ENCODE data around the gene ABCA13. TPM values are rescaled to one million over a fixed set of nuclear protein-coding genes. Genes with fewer than 3 reads are reported as not detected.

Gene ABCA13
- total RNA-seq, 2 donors from 2014 or later = not detected

- DNase-seq = no peak
- Mint-ChIP-seq H3K27me3 (ENCODE audit: low read depth) (peaks cover 17% of the 10 kb centered on the region), H3K9me3 (peaks cover 0 to under 1% of the 10 kb centered on the region in 2 donors), H3K4me1 (ENCODE audit: low read depth) (no peaks in the 10 kb centered on the region), H3K4me3 (no peak overlapping the region), H3K27ac (no peak overlapping the region), H3K36me3 (ENCODE audit: insufficient read depth in 2 of 2) (no peaks in the 10 kb centered on the region)
- ATAC-seq (replicated peaks in 1 of 2) = no peak
Measured at GRCh38 chr7:48262606-48263310, 91.5 kb downstream of the ABCA13 start.

GRCh38 chr7:48263311-48263650 lies 92.0 kb downstream of the ABCA13 start:
- Mint-ChIP-seq H3K27me3 (ENCODE audit: low read depth) (peaks cover 17% of the 10 kb centered on the region), H3K36me3 (ENCODE audit: insufficient read depth in 2 of 2) (no peaks in the 10 kb centered on the region), H3K9me3 (no peaks in the 10 kb centered on the region), H3K27ac (no peak overlapping the region), H3K4me1 (ENCODE audit: low read depth) (no peaks in the 10 kb centered on the region), H3K4me3 (no peak overlapping the region)
- no peak for ATAC-seq (replicated peaks in 1 of 2)
- no peak for DNase-seq

DNA sequence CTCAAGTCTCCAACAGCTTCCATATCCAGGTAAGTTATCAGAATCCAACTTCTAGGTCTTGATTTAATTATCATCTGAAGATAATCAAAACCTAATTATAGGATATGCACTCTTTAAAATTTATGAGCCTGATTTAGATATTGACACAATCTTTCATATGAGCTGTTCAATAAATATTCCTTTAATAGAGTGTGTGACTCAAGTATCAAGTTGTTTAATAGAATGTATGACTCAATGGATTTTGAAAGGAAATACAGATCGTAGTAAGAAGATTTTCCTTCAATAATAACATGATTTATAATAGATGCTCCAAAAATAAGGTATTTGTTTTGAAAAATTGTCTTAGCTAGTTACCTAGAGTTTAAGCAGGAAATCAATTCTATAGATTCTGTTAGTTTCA lies 97.8 kb downstream of the ABCA13 start:
- H3K4me3 Mint-ChIP-seq = no peak overlapping the region
- no peaks in the 10 kb centered on the region for H3K9me3 Mint-ChIP-seq
- no peaks in the 10 kb centered on the region for H3K4me1 Mint-ChIP-seq (ENCODE audit: low read depth)
- ATAC-seq (replicated peaks in 1 of 2) = no peak
- no peaks in the 10 kb centered on the region for H3K36me3 Mint-ChIP-seq (ENCODE audit: insufficient read depth in 2 of 2)
- DNase-seq = no peak
- H3K27me3 Mint-ChIP-seq (ENCODE audit: low read depth) = peaks cover 27% of the 10 kb centered on the region
- no peak overlapping the region for H3K27ac Mint-ChIP-seq

DNA sequence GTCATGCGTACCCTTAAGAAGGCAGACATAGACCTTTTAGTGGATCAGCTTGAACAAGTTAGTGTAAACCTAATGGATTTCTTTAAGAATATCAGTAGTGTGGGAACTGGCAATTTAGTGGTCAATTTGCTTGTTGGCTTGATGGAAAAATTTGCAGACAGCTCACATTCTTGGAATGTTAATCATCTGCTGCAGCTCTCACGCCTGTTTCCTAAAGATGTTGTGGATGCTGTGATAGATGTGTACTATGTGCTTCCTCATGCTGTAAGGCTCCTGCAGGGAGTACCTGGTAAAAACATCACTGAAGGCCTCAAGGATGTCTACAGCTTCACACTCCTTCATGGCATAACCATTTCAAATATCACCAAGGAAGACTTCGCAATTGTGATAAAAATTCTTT lies 103.4 kb downstream of the ABCA13 start:
- H3K27me3 Mint-ChIP-seq (ENCODE audit: low read depth) = peaks cover 21% of the 10 kb centered on the region
- DNase-seq = no peak
- H3K27ac Mint-ChIP-seq = no peak overlapping the region
- no peak for ATAC-seq (replicated peaks in 1 of 2)
- H3K4me3 Mint-ChIP-seq = no peak overlapping the region
- H3K9me3 Mint-ChIP-seq = no peaks in the 10 kb centered on the region
- H3K36me3 Mint-ChIP-seq (ENCODE audit: insufficient read depth in 2 of 2) = no peaks in the 10 kb centered on the region
- H3K4me1 Mint-ChIP-seq (ENCODE audit: low read depth) = peaks cover 24% of the 10 kb centered on the region

GRCh38 chr7:48279420-48279819 lies 108.2 kb downstream of the ABCA13 start:
- ATAC-seq (replicated peaks in 1 of 2) (no peak), DNase-seq (no peak)
- H3K36me3 Mint-ChIP-seq (ENCODE audit: insufficient read depth in 2 of 2) = no peaks in the 10 kb centered on the region
- no peaks in the 10 kb centered on the region for H3K9me3 Mint-ChIP-seq
- H3K27ac Mint-ChIP-seq = no peak overlapping the region
- H3K27me3 Mint-ChIP-seq (ENCODE audit: low read depth) = peaks cover 57% of the 10 kb centered on the region
- peaks cover 37% of the 10 kb centered on the region for H3K4me1 Mint-ChIP-seq (ENCODE audit: low read depth)
- no peak overlapping the region for H3K4me3 Mint-ChIP-seq

GRCh38 chr7:48280100-48280499 lies 108.8 kb downstream of the ABCA13 start:
- H3K27ac Mint-ChIP-seq = no peak overlapping the region
- no peak overlapping the region for H3K4me3 Mint-ChIP-seq
- no peaks in the 10 kb centered on the region for H3K9me3 Mint-ChIP-seq
- peaks cover 55% of the 10 kb centered on the region for H3K27me3 Mint-ChIP-seq (ENCODE audit: low read depth)
- ATAC-seq (replicated peaks in 1 of 2) = peak; percentile 89 to 93
- peak in 1 of 2 donors; percentile 24 for DNase-seq
- H3K4me1 Mint-ChIP-seq (ENCODE audit: low read depth) = peaks cover 37% of the 10 kb centered on the region
- H3K36me3 Mint-ChIP-seq (ENCODE audit: insufficient read depth in 2 of 2) = no peaks in the 10 kb centered on the region

DNA sequence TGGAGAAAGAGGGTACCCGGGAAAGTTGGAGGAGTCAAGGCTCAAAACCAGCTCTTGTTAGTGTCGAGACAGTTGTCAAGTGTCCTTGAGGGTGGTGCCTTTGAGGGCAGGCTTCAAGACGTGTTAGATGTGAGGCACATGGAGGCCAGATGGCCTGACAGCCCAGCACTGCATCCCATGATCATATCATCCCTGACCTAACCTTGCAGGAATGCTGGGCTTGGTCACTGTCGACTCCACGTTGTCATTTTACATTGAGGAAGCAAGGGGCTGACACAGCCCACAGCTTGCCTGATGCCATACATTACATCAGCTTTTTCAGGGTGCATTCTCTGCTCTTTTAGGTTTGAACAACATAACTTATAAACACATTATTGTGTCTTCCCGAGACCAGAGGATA lies 114.1 kb downstream of the ABCA13 start:
- H3K4me3 Mint-ChIP-seq = no peak overlapping the region
- ATAC-seq (replicated peaks in 1 of 2) (no peak), DNase-seq (no peak)
- H3K27me3 Mint-ChIP-seq (ENCODE audit: low read depth) = peaks cover 66% of the 10 kb centered on the region
- peaks cover 8% of the 10 kb centered on the region for H3K4me1 Mint-ChIP-seq (ENCODE audit: low read depth)
- no peaks in the 10 kb centered on the region for H3K36me3 Mint-ChIP-seq (ENCODE audit: insufficient read depth in 2 of 2)
- H3K9me3 Mint-ChIP-seq = no peaks in the 10 kb centered on the region
- H3K27ac Mint-ChIP-seq = no peak overlapping the region

- Mint-ChIP-seq H3K27ac (no peak overlapping the region), H3K27me3 (ENCODE audit: low read depth) (peaks cover 63% of the 10 kb centered on the region), H3K4me3 (no peak overlapping the region), H3K36me3 (ENCODE audit: insufficient read depth in 2 of 2) (no peaks in the 10 kb centered on the region), H3K4me1 (ENCODE audit: low read depth) (no peaks in the 10 kb centered on the region), H3K9me3 (no peaks in the 10 kb centered on the region)
- DNase-seq (no peak), ATAC-seq (replicated peaks in 1 of 2) (no peak)
Measured at GRCh38 chr7:48286836-48287235, 115.6 kb downstream of the ABCA13 start.

- H3K27me3 Mint-ChIP-seq (ENCODE audit: low read depth) = peaks cover 50% of the 10 kb centered on the region
- H3K9me3 Mint-ChIP-seq = no peaks in the 10 kb centered on the region
- no peak overlapping the region for H3K27ac Mint-ChIP-seq
- no peaks in the 10 kb centered on the region for H3K36me3 Mint-ChIP-seq (ENCODE audit: insufficient read depth in 2 of 2)
- H3K4me3 Mint-ChIP-seq = no peak overlapping the region
- DNase-seq (no peak), ATAC-seq (replicated peaks in 1 of 2) (no peak)
- H3K4me1 Mint-ChIP-seq (ENCODE audit: low read depth) = peaks cover 15% of the 10 kb centered on the region
Measured at GRCh38 chr7:48289656-48290055, 118.4 kb downstream of the ABCA13 start.

- no peak for DNase-seq
- Mint-ChIP-seq H3K4me3 (no peak overlapping the region), H3K9me3 (no peaks in the 10 kb centered on the region), H3K36me3 (ENCODE audit: insufficient read depth in 2 of 2) (no peaks in the 10 kb centered on the region), H3K27me3 (ENCODE audit: low read depth) (peaks cover 47% of the 10 kb centered on the region), H3K27ac (no peak overlapping the region), H3K4me1 (ENCODE audit: low read depth) (peaks cover 17% of the 10 kb centered on the region)
- ATAC-seq (replicated peaks in 1 of 2) = peak in 1 of 2 donors; percentile 43
Measured at GRCh38 chr7:48292949-48293348, 121.7 kb downstream of the ABCA13 start.

DNA sequence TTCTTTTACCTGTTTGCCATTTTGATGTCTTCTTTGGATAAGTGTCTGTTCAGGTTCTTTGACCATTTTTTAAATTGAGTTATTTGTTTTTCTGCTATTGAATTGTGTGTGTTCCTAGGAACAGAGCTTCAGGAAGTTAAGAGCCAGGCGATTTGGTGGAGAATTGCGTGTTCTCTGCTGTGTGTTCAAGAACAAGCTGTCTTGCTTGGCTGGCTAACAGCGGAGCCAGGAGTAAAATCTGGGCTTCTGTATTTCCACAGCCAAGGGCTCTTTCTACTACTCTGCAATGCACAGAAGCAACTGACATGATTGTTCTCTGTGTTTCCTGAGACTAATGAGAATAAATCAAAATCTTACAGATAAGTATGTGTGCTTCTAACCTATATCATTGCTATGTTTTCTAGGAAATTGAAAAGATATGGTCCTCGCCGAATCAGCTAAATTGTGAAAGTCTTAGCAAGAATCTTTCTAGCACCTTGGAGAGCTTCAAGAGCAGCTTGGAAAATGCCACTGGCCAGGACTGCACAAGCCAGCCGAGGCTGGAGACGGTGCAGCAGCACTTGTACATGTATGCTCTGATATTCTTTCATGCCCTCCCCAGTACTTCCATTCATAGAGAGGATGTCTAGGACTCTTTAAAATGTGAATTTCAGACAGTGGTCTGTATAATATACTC lies 124.2 kb downstream of the ABCA13 start:
- ATAC-seq (replicated peaks in 1 of 2) (no peak), DNase-seq (no peak)
- no peak overlapping the region for H3K4me3 Mint-ChIP-seq
- no peak overlapping the region for H3K27ac Mint-ChIP-seq
- H3K27me3 Mint-ChIP-seq (ENCODE audit: low read depth) = peaks cover 50% of the 10 kb centered on the region
- H3K4me1 Mint-ChIP-seq (ENCODE audit: low read depth) = peaks cover 35% of the 10 kb centered on the region
- H3K9me3 Mint-ChIP-seq = no peaks in the 10 kb centered on the region
- H3K36me3 Mint-ChIP-seq (ENCODE audit: insufficient read depth in 2 of 2) = no peaks in the 10 kb centered on the region

- no peak for ATAC-seq (replicated peaks in 1 of 2)
- no peak overlapping the region for H3K4me3 Mint-ChIP-seq
Measured at GRCh38 chr7:48296966-48297365, 125.7 kb downstream of the ABCA13 start.

GRCh38 chr7:48298779-48299178 lies 127.5 kb downstream of the ABCA13 start:
- DNase-seq (peak; percentile 44 to 63), ATAC-seq (replicated peaks in 1 of 2) (peak; percentile 97 to 98)
- H3K36me3 Mint-ChIP-seq (ENCODE audit: insufficient read depth in 2 of 2) = no peaks in the 10 kb centered on the region
- H3K4me3 Mint-ChIP-seq = peak overlapping the region in 1 of 2 donors; percentile 23
- H3K4me1 Mint-ChIP-seq (ENCODE audit: low read depth) = peaks cover 21% of the 10 kb centered on the region
- H3K9me3 Mint-ChIP-seq = no peaks in the 10 kb centered on the region
- peak overlapping the region; percentile 55 for H3K27ac Mint-ChIP-seq
- H3K27me3 Mint-ChIP-seq (ENCODE audit: low read depth) = peaks cover 41% of the 10 kb centered on the region

More at GRCh38 chr7:48296966-48297365, 125.7 kb downstream of the ABCA13 start:
- Mint-ChIP-seq H3K4me1 (ENCODE audit: low read depth) (peaks cover 35% of the 10 kb centered on the region), H3K9me3 (no peaks in the 10 kb centered on the region), H3K36me3 (ENCODE audit: insufficient read depth in 2 of 2) (no peaks in the 10 kb centered on the region), H3K27ac (no peak overlapping the region), H3K27me3 (ENCODE audit: low read depth) (peaks cover 49% of the 10 kb centered on the region)
- no peak for DNase-seq
